Panc1 (cell line): ENCODE data around the gene GPR32. TPM values are rescaled to one million over a fixed set of nuclear protein-coding genes. Genes with fewer than 3 reads are reported as not detected.

Experiments used
- ATAC-seq: fragments of 200-7000 bp; cut with Tn5 transposase; 2 replicates; pipeline ENCODE4 v1.9.1; 2020; ENCODE audit warnings: mild to moderate bottlenecking, moderate library complexity
- BruUV-seq: library from RNA; stranded (reverse); fragments of 400-500 nt; replicated peaks from 2 replicates; lab custom pipeline; 2021; lab: Mats Ljungman, UMichigan
- CTCF ChIA-PET: fragments of 300-600 bp; sonication (Branson Sonifier 250); formaldehyde crosslinking; loops from one replicate; lab custom pipeline; 2022; ENCODE audit warnings: antibody characterized with exemption; lab: Charles Lee
- POLR2A ChIA-PET: fragments of 300-600 bp; sonication (Branson Sonifier 250); formaldehyde crosslinking; loops from one replicate; lab custom pipeline; 2022; ENCODE audit warnings: antibody characterized with exemption; lab: Charles Lee
- DNase-seq: peaks from one replicate; pipeline ENCODE4 v3.0.0-alpha.2; 2010; ENCODE audit warnings: low read depth, low spot score
- H3K27ac ChIP-seq: 2 replicates; pipeline ENCODE4 v1.5.1; 2011; ENCODE audit warnings: mild to moderate bottlenecking, low read length, inconsistent platforms
- H3K27me3 ChIP-seq: fragments of 200-500 bp; sonication (Bioruptor generic); 2 replicates; pipeline ENCODE4 v1.6.0; 2014; ENCODE audit warnings: low read length, inconsistent platforms; ENCODE audit not compliant: control insufficient read depth, insufficient read depth
- H3K36me3 ChIP-seq: fragments of 200-500 bp; sonication (Bioruptor generic); 2 replicates; pipeline ENCODE4 v1.5.1; 2014; ENCODE audit warnings: inconsistent platforms, mild to moderate bottlenecking, low read length, moderate library complexity; ENCODE audit not compliant: control insufficient read depth, insufficient read depth
- H3K4me1 ChIP-seq: 2 replicates; pipeline ENCODE4 v1.5.1; 2011; ENCODE audit warnings: inconsistent platforms, mild to moderate bottlenecking, low read length, moderate library complexity; ENCODE audit not compliant: control insufficient read depth, insufficient read depth
- H3K4me3 ChIP-seq, 2 experiments: 2 replicates each; pipeline ENCODE4 v1.5.1; 2011 to 2012; ENCODE audit warnings: low read depth in 2 of 2, low read length in 2 of 2, mild to moderate bottlenecking in 2 of 2, inconsistent platforms in 1 of 2, moderate library complexity in 1 of 2
- H3K9me3 ChIP-seq: fragments of 200-500 bp; sonication (Bioruptor generic); 2 replicates; pipeline ENCODE4 v1.5.1; 2014; ENCODE audit warnings: low read depth, mild to moderate bottlenecking, inconsistent platforms, low read length, moderate library complexity; ENCODE audit not compliant: control insufficient read depth, insufficient read depth
- CTCF ChIP-seq: fragments of 450-650 bp; IDR thresholded peaks from 2 replicates; pipeline ENCODE4 v1.5.1; 2017; ENCODE audit warnings: mild to moderate bottlenecking
- POLR2AphosphoS5 ChIP-seq: IDR thresholded peaks from 2 replicates; pipeline ENCODE4 v1.6.1; 2012; ENCODE audit warnings: mild to moderate bottlenecking, low read depth, low read length, moderate library complexity
- REST ChIP-seq, 2 experiments: IDR thresholded peaks; 2 replicates each; pipeline ENCODE4 v1.6.1; 2011 to 2012; ENCODE audit warnings: low read depth in 2 of 2, control low read depth in 1 of 2, low read length in 1 of 2, mild to moderate bottlenecking in 1 of 2, moderate library complexity in 1 of 2; ENCODE audit not compliant: insufficient read depth in 1 of 2
- SIN3A ChIP-seq: IDR thresholded peaks from 2 replicates; pipeline ENCODE4 v1.6.1; 2012; ENCODE audit warnings: low read depth, mild to moderate bottlenecking, low read length, moderate library complexity, borderline replicate concordance; ENCODE audit not compliant: insufficient read depth
- TCF7L2 ChIP-seq: IDR thresholded peaks from 2 replicates; pipeline ENCODE4 v1.6.1; 2011; ENCODE audit warnings: mild to moderate bottlenecking, low read depth, low read length, inconsistent platforms
- in situ Hi-C: cut with HindIII; loops from 2 replicates; pipeline ENCODE4 v1.10.0; 2016; ENCODE audit warnings: low sequenced_read_pairs, low pct_unique_long_range_greater_than_20kb
- intact Hi-C: fragments of 100-400 bp; cut with micrococcal nuclease; formaldehyde crosslinking; loops from one replicate; pipeline ENCODE4 v1.10.0; 2022; ENCODE audit not compliant: unreplicated experiment
- total RNA-seq: library from RNA; stranded (reverse); gene quantifications from one replicate; pipeline ENCODE4 v1.2.1, GENCODE V29; 2021; ENCODE audit not compliant: unreplicated experiment

Gene GPR32
- total RNA-seq, 1 experiment from 2014 or later: not detected

- Histone ChIP-seq H3K9me3 (no peaks in the 10 kb centered on the region), H3K27me3 (no peaks in the 10 kb centered on the region), H3K4me3 (no peak within 1 kb of the TSS), H3K4me1 (no peaks in the 10 kb centered on the region), H3K27ac (no peak within 1 kb of the TSS), H3K36me3 (no peaks in the 10 kb centered on the region)
- ATAC-seq (no peak), DNase-seq (no peak)
- no peak for TF ChIP-seq REST (IDR thresholded peaks at IDR 0.05; ENCODE audit: insufficient read depth in 1 of 2, low read depth in 2 of 2, low read length in 1 of 2)
- TF ChIP-seq TCF7L2: no peak
- CTCF ChIA-PET: no interaction called here
- intact Hi-C loops (no loop called here), in situ Hi-C loops (no loop called here)
- POLR2A ChIA-PET: no interaction called here
- BruUV-seq: no TSS peak
These were observed 20.1 kb downstream of the GPR32 start, which contains the start of gene ACP4 for GRCh38 chr19:50790396-50790795. TSS of gene ACP4 (plus strand) at chr19:50790415. CDS start at chr19:50790415, 0 bp downstream.

GRCh38 chr19:50790922-50791467, 20.7 kb downstream of the GPR32 start:
- ATAC-seq (no peak), DNase-seq (no peak)
- no peak for TF ChIP-seq SIN3A
- POLR2A ChIA-PET: no interaction called here
- Histone ChIP-seq H3K9me3 (no peaks in the 10 kb centered on the region), H3K4me3 (no peak overlapping the region), H3K27ac (no peak overlapping the region), H3K36me3 (no peaks in the 10 kb centered on the region), H3K27me3 (no peaks in the 10 kb centered on the region), H3K4me1 (no peaks in the 10 kb centered on the region)
- no TSS peak for BruUV-seq
- CTCF ChIA-PET: interaction anchor here (0.5 kb wide), 1 partner anchor 127 kb away, joined by 3 read pairs; no protein-coding TSS in a partner anchor
- intact Hi-C loops: no loop called here
- in situ Hi-C loops: no loop called here

- ATAC-seq (no peak), DNase-seq (no peak)
- intact Hi-C loops: no loop called here
- BruUV-seq: no TSS peak
- no peaks in the 10 kb centered on the region for H3K4me1 ChIP-seq
- ChIA-PET POLR2A (no interaction called here), CTCF (interaction anchor here (0.5 kb wide), 1 partner anchor 126 kb away, joined by 3 read pairs; no protein-coding TSS in a partner anchor)
- H3K4me3 ChIP-seq: no peak overlapping the region
- H3K36me3 ChIP-seq: no peaks in the 10 kb centered on the region
- H3K27me3 ChIP-seq: no peaks in the 10 kb centered on the region
- in situ Hi-C loops: no loop called here
- no peak for TF ChIP-seq CTCF
- no peak for TF ChIP-seq TCF7L2
- TF ChIP-seq POLR2AphosphoS5: no peak
- H3K9me3 ChIP-seq: no peaks in the 10 kb centered on the region
- H3K27ac ChIP-seq: no peak overlapping the region
These were observed 21.5 kb downstream of the GPR32 start for GRCh38 chr19:50791594-50792271.
